Neuronal stem cell (in vitro differentiated cells): Measurements from ENCODE around the gene EEF1AKMT1.

Experiments
- DNase-seq: peaks from one replicate; pipeline ENCODE4 v3.0.0-alpha.2; 2013; ENCODE audit warnings: low spot score
- H2AFZ ChIP-seq: one replicate; pipeline ENCODE4 v1.6.1; 2013; ENCODE audit warnings: mild to moderate bottlenecking, low read length, inconsistent platforms
- H2AK5ac ChIP-seq: 2 replicates; pipeline ENCODE4 v1.6.1; 2013; ENCODE audit warnings: low read depth, mild to moderate bottlenecking, inconsistent platforms, low read length, moderate library complexity, mixed read lengths
- H2BK120ac ChIP-seq: 2 replicates; pipeline ENCODE4 v1.6.1; 2013; ENCODE audit warnings: low read depth, mild to moderate bottlenecking, inconsistent platforms, low read length, moderate library complexity, mixed read lengths
- H2BK12ac ChIP-seq: one replicate; pipeline ENCODE4 v1.6.1; 2013; ENCODE audit warnings: low read length, inconsistent platforms
- H2BK15ac ChIP-seq: 2 replicates; pipeline ENCODE4 v1.6.1; 2013; ENCODE audit warnings: mild to moderate bottlenecking, low read length, inconsistent platforms, mixed read lengths
- H2BK5ac ChIP-seq: one replicate; pipeline ENCODE4 v1.6.1; 2013; ENCODE audit warnings: inconsistent platforms, mild to moderate bottlenecking, low read length, moderate library complexity
- H3K14ac ChIP-seq: one replicate; pipeline ENCODE4 v1.6.1; 2013; ENCODE audit warnings: low read length, inconsistent platforms
- H3K18ac ChIP-seq: 2 replicates; pipeline ENCODE4 v1.6.1; 2013; ENCODE audit warnings: low read length, inconsistent platforms
- H3K23ac ChIP-seq: 2 replicates; pipeline ENCODE4 v1.6.1; 2013; ENCODE audit warnings: low read depth, mild to moderate bottlenecking, mixed read lengths, low read length, inconsistent platforms; ENCODE audit not compliant: poor library complexity
- H3K27ac ChIP-seq: replicated peaks from 3 replicates; pipeline ENCODE4 v1.5.1; 2013; ENCODE audit warnings: low read length, inconsistent platforms
- H3K27me3 ChIP-seq, 3 experiments: 2 replicates each; pipeline ENCODE4 v1.6.1; 2013; ENCODE audit warnings: low read length in 3 of 3, mild to moderate bottlenecking in 2 of 3, inconsistent platforms in 1 of 3, low read depth in 1 of 3, mixed read lengths in 1 of 3, moderate library complexity in 1 of 3; ENCODE audit not compliant: control insufficient read depth in 3 of 3, insufficient read depth in 3 of 3
- H3K36me3 ChIP-seq, 2 donors: replicated peaks in 1 of 2; 2 replicates each; pipeline ENCODE4 v1.6.1; 2013; ENCODE audit warnings: low read length in 2 of 2; ENCODE audit not compliant: control insufficient read depth in 2 of 2, insufficient read depth in 2 of 2
- H3K4ac ChIP-seq: 2 replicates; pipeline ENCODE4 v1.6.1; 2013; ENCODE audit warnings: inconsistent platforms, mild to moderate bottlenecking, low read length, moderate library complexity
- H3K4me1 ChIP-seq, 2 donors: 1 replicate in 1 of 2; 2 replicates in 1 of 2; pipeline ENCODE4 v1.6.1; 2013; ENCODE audit warnings: low read length in 2 of 2, low read depth in 1 of 2; ENCODE audit not compliant: control insufficient read depth in 2 of 2, insufficient read depth in 1 of 2
- H3K4me2 ChIP-seq: one replicate; pipeline ENCODE4 v1.6.1; 2013; ENCODE audit warnings: mild to moderate bottlenecking, low read length, inconsistent platforms; ENCODE audit not compliant: insufficient read depth, poor library complexity, severe bottlenecking
- H3K4me3 ChIP-seq, 2 donors: 2 replicates each; pipeline ENCODE4 v1.5.1; 2013; ENCODE audit warnings: low read length in 2 of 2, mild to moderate bottlenecking in 2 of 2, inconsistent platforms in 1 of 2, moderate library complexity in 1 of 2
- H3K79me1 ChIP-seq: one replicate; pipeline ENCODE4 v1.6.1; 2013; ENCODE audit warnings: low read depth, mild to moderate bottlenecking, inconsistent platforms, low read length, moderate library complexity
- H3K9ac ChIP-seq: one replicate; pipeline ENCODE4 v1.6.1; 2013; ENCODE audit warnings: mild to moderate bottlenecking, low read depth, low read length, inconsistent platforms; ENCODE audit not compliant: poor library complexity
- H3K9me3 ChIP-seq, 2 donors: replicated peaks in 1 of 2; 2 replicates each; pipeline versions ENCODE3 to v1.6.1; 2013; ENCODE audit warnings: low read length in 2 of 2, mild to moderate bottlenecking in 2 of 2, inconsistent platforms in 1 of 2, low read depth in 1 of 2, mixed read lengths in 1 of 2, moderate library complexity in 1 of 2; ENCODE audit not compliant: control insufficient read depth in 2 of 2, insufficient read depth in 1 of 2
- H4K8ac ChIP-seq: one replicate; pipeline ENCODE4 v1.6.1; 2013; ENCODE audit warnings: low read depth, mild to moderate bottlenecking, inconsistent platforms, low read length, moderate library complexity
- H4K91ac ChIP-seq: one replicate; pipeline ENCODE4 v1.6.1; 2013; ENCODE audit warnings: low read length, low read depth, mild to moderate bottlenecking, inconsistent platforms; ENCODE audit not compliant: poor library complexity
- WGBS, 2 donors: extraction: QIAGEN DNeasy Blood & Tissue Kit; methylation state at CpG; one replicate each; pipeline ENCODE4 v1.1.7; 2013; ENCODE audit warnings: missing lambda C conversion rate in 2 of 2, mixed read lengths in 1 of 2; ENCODE audit not compliant: insufficient read length in 2 of 2, insufficient replicate concordance in 1 of 2; ENCODE audit errors: extremely low coverage in 2 of 2; 5-methylcytosine and 5-hydroxymethylcytosine counted together

Gene EEF1AKMT1

GRCh38 chr13:20699715-20700114 is 74.0 kb downstream of the EEF1AKMT1 start:
- no peak for DNase-seq
- Histone ChIP-seq H3K4me2 (no peak overlapping the region), H4K8ac (no peak overlapping the region), H3K14ac (no peak overlapping the region), H4K91ac (no peak overlapping the region), H2BK120ac (no peak overlapping the region), H3K18ac (no peak overlapping the region), H3K79me1 (no peaks in the 10 kb centered on the region), H3K4me3 (no peak overlapping the region), H3K27me3 (peaks cover 0 to 4% (median 0%) of the 10 kb centered on the region in 3 experiments), H3K9ac (no peak overlapping the region), H3K9me3 (no peaks in the 10 kb centered on the region), H2BK12ac (no peak overlapping the region), H2BK5ac (no peak overlapping the region), H2AFZ (no peak overlapping the region), H3K27ac (no peak overlapping the region), H2BK15ac (no peak overlapping the region), H2AK5ac (no peak overlapping the region), H3K4me1 (peaks cover 0 to 4% of the 10 kb centered on the region in 2 donors), H3K36me3 (no peaks in the 10 kb centered on the region), H3K4ac (no peak overlapping the region), H3K23ac (no peak overlapping the region)
- no CpG with 5 or more reads among the region's 9 CpGs for WGBS, 2 donors

- H4K8ac ChIP-seq: no peak overlapping the region
- no peak overlapping the region for H2BK15ac ChIP-seq
- H3K23ac ChIP-seq: no peak overlapping the region
- H3K9ac ChIP-seq: no peak overlapping the region
- no peak overlapping the region for H2AK5ac ChIP-seq
- H3K9me3 ChIP-seq: no peaks in the 10 kb centered on the region
- H3K4me2 ChIP-seq: no peak overlapping the region
- H3K14ac ChIP-seq: no peak overlapping the region
- H2BK12ac ChIP-seq: no peak overlapping the region
- H4K91ac ChIP-seq: no peak overlapping the region
- WGBS, 2 donors: no CpG with 5 or more reads among the region's 4 CpGs
- no peak overlapping the region for H3K4me3 ChIP-seq
- H3K36me3 ChIP-seq: no peaks in the 10 kb centered on the region
- H3K79me1 ChIP-seq: no peaks in the 10 kb centered on the region
- no peak for DNase-seq
- H3K4ac ChIP-seq: no peak overlapping the region
- no peaks in the 10 kb centered on the region for H3K27me3 ChIP-seq
- H3K18ac ChIP-seq: no peak overlapping the region
- H3K4me1 ChIP-seq: no peaks in the 10 kb centered on the region
- no peak overlapping the region for H2BK120ac ChIP-seq
- H2BK5ac ChIP-seq: no peak overlapping the region
- H3K27ac ChIP-seq: no peak overlapping the region
- H2AFZ ChIP-seq: no peak overlapping the region
Observed at GRCh38 chr13:20696073-20696472, 77.7 kb downstream of the EEF1AKMT1 start.

GRCh38 chr13:20691616-20692015 is 82.1 kb downstream of the EEF1AKMT1 start:
- no peaks in the 10 kb centered on the region for H3K9me3 ChIP-seq
- H3K36me3 ChIP-seq: no peaks in the 10 kb centered on the region
- no peak overlapping the region for H3K14ac ChIP-seq
- H3K18ac ChIP-seq: no peak overlapping the region
- H2BK15ac ChIP-seq: no peak overlapping the region
- no peak overlapping the region for H2BK5ac ChIP-seq
- H3K4me3 ChIP-seq: no peak overlapping the region
- H3K27ac ChIP-seq: no peak overlapping the region
- H3K4me2 ChIP-seq: no peak overlapping the region
- H4K8ac ChIP-seq: no peak overlapping the region
- no peak overlapping the region for H3K4ac ChIP-seq
- no peak for DNase-seq
- H3K79me1 ChIP-seq: no peaks in the 10 kb centered on the region
- no peak overlapping the region for H2BK12ac ChIP-seq
- WGBS, 2 donors: no CpG with 5 or more reads among the region's 4 CpGs
- no peak overlapping the region for H2BK120ac ChIP-seq
- no peak overlapping the region for H2AK5ac ChIP-seq
- H4K91ac ChIP-seq: no peak overlapping the region
- no peak overlapping the region for H2AFZ ChIP-seq
- H3K27me3 ChIP-seq: no peaks in the 10 kb centered on the region
- no peak overlapping the region for H3K23ac ChIP-seq
- peaks cover 3 to 4% of the 10 kb centered on the region in 2 donors for H3K4me1 ChIP-seq
- H3K9ac ChIP-seq: no peak overlapping the region

- no peak for DNase-seq
- H4K8ac ChIP-seq: no peak overlapping the region
- no peak overlapping the region for H2AK5ac ChIP-seq
- H3K9me3 ChIP-seq: no peaks in the 10 kb centered on the region
- no peak overlapping the region for H3K23ac ChIP-seq
- H3K4ac ChIP-seq: no peak overlapping the region
- no peak overlapping the region for H2BK15ac ChIP-seq
- H2BK12ac ChIP-seq: no peak overlapping the region
- no peak overlapping the region for H3K4me2 ChIP-seq
- no peaks in the 10 kb centered on the region for H3K79me1 ChIP-seq
- H3K36me3 ChIP-seq: no peaks in the 10 kb centered on the region
- no peak overlapping the region for H3K14ac ChIP-seq
- H3K4me3 ChIP-seq: no peak overlapping the region
- H3K27ac ChIP-seq: no peak overlapping the region
- peaks cover 3 to 9% of the 10 kb centered on the region in 2 donors for H3K4me1 ChIP-seq
- no peaks in the 10 kb centered on the region for H3K27me3 ChIP-seq
- H2AFZ ChIP-seq: no peak overlapping the region
- H4K91ac ChIP-seq: no peak overlapping the region
- H2BK120ac ChIP-seq: no peak overlapping the region
- no peak overlapping the region for H2BK5ac ChIP-seq
- no peak overlapping the region for H3K9ac ChIP-seq
- no peak overlapping the region for H3K18ac ChIP-seq
- no CpG with 5 or more reads among the region's 3 CpGs for WGBS, 2 donors
Observed at GRCh38 chr13:20689291-20689690, 84.5 kb downstream of the EEF1AKMT1 start.
